NT2/D1 (cell line): ENCODE results near the gene PRKAG2.

ENCODE experiments used
- SUZ12 ChIP-seq: IDR thresholded peaks from 2 replicates; pipeline ENCODE4 v1.6.1; 2011; ENCODE audit not compliant: insufficient read length, insufficient read depth; ENCODE audit errors: extremely low read depth
- YY1 ChIP-seq: IDR thresholded peaks from 2 replicates; pipeline ENCODE4 v1.6.1; 2011; ENCODE audit not compliant: insufficient read length, insufficient read depth
- ZNF274 ChIP-seq: IDR thresholded peaks from 2 replicates; pipeline ENCODE4 v1.6.1; 2011; ENCODE audit warnings: mild to moderate bottlenecking, low read depth, low read length

GRCh38 chr7:151592868-151593486, 283.9 kb downstream of the PRKAG2 start:
- TF ChIP-seq YY1 (no peak), ZNF274 (no peak), SUZ12 (no peak)
